GM19240 (cell line): ENCODE results near the gene OR4K13.

Source experiments
- DNase-seq: peaks from one replicate; pipeline ENCODE4 v3.0.0; 2011; ENCODE audit warnings: low spot score; ENCODE audit not compliant: insufficient read length

OR4K13 gene, protein sequence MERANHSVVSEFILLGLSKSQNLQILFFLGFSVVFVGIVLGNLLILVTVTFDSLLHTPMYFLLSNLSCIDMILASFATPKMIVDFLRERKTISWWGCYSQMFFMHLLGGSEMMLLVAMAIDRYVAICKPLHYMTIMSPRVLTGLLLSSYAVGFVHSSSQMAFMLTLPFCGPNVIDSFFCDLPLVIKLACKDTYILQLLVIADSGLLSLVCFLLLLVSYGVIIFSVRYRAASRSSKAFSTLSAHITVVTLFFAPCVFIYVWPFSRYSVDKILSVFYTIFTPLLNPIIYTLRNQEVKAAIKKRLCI

DNA sequence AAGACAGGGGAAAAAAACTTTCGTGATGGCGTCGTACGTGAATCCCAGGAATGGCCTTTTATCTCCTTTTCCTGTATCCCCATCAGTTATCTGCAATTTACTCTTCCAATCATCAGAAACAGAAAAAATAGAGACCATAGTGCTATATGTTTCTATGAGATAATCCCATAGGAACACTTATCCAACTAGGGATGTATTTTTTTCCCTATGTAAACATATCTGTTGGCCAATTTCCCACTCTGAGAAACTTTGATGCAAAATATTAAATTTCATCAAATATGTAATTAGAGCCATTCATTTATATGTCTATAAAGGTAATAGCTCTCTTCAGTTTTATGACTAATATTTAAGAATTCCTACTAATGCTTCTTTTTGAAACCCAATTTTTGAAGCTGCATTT, at the start of gene OR4K13:
Gene OR4K13, minus strand, starts transcription at position 101 of the 400 bp plus-strand sequence. CDS start 1,280 bp downstream, outside the sequence.
- DNase-seq: no peak

DNA sequence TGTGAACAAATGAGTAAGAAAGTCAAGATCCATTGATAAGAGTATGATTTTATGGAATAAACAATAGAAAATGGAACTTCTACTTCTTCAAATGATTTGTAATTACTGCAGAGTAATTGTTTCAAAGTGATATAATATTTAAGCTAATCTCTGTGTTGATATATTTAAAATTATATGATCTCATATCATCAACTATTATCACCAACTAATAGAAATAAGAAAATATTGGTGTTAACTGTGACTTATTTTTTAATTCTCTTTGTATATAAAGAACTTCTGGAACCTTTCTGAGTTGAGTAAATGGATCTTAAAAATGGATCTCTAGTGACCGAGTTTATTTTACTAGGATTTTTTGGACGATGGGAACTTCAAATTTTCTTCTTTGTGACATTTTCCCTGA, 23.9 kb upstream of the OR4K13 start, which contains the start of gene OR4L1:
Gene OR4L1, plus strand, starts transcription at position 301 of the 400 bp plus-strand sequence. Its CDS starts 0 bp downstream, at position 301.
- DNase-seq: no peak

DNA sequence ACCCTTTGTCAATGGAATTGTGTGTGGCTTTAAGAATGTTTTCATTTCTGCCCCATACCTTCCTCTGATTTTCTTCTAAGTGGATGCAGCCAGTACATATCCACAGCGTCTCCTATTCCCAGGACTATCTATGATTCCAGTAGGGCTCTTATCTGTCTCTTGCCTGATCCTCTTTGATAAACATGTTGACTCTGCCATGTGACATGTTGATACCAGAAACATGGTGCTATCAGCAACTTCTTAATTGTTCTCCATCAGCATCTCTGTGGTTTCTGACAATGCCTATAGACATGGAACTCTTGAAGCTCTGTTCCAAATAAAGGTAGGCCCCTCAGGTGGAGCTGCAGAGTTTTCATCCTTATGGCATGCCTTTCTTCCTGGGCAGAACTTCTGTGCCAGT, 12.4 kb upstream of the OR4K13 start:
- DNase-seq: no peak

DNA sequence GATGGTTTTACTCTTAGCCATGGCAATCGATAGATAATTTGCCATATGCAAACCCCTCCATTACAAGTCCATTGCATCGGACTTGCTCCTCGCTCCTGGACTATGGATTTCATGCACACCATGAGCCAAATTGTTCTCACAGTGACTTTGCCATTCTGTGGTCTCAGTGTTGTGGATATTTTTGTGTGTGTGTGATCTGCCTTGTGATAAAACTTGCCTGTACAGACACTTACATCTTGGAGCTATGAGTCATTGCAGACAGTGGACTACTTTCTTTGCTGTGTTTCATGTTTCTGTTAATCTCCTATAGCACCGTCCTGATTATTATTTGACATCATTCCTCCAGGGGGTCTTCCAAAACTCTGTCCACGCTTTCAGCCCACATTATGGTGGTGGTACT, 8.4 kb upstream of the OR4K13 start:
- DNase-seq: no peak

DNA sequence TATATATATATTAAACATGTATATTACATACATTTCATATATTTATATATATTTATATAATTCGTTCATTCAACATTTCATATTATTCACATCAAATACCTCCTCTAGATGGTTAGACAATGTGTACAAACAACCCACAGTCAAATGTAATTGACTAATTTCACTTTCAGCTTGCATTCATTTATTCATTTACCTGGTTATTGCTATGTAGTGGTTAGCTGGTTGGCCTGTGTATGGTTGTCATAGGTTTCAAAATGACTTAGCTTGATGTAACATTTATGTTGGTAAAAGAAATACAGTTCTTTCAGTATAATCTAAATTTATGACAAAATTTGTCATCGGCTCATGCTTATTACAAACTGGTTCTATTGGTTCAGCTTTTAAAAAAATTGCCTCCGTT, 389 bp downstream of the OR4K13 start:
- no peak for DNase-seq

DNA sequence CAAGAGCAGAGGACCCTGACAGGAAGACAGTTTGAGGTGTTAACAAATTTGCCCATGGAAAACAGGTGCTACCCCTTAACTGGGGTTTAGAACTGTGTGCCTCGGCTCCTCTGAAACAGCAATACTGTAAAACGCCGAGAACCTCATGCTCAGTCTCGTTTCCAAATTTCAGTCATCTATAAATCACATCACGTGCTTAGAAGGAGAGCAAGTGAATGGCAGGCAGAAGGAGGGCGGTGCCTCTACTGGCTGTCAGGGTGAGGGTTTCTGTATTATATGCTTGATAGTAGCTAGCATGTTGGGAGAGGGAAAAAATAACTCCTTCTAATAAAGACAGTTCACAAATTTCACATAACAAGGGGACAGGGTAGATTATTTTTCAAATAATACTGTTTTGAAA, 4.8 kb downstream of the OR4K13 start:
- no peak for DNase-seq

DNA sequence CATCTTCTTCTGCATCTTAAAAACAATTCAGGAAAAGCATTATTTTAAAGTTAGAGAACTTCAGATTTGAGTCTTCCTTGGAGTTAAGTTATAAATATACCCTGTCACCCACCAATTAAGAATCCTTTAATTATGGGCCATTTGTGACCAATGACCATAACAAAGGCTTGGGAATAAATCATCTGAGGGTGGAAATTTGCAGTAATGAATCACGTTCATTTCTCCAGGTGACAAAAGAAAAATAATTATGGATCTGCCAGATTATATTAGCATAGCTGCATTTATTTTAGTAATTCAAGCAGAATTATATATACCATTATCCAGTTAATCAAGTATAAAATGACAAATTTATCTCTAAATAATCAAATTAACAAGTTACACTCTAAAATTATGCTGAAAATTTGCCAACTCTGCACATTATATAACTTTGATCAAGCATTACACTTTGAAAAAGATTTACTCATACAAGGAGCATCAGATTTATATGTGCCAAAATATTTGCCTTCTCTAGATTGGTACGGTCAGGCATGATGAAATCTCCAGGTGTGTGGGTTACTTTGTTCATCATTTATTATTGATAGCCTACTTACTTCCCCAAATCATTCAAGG, 16.5 kb downstream of the OR4K13 start, which contains the start of gene OR4K14:
Gene OR4K14, minus strand, starts transcription at position 51 of the 609 bp plus-strand sequence. CDS start 4,114 bp downstream, outside the sequence.
- no peak for DNase-seq

DNA sequence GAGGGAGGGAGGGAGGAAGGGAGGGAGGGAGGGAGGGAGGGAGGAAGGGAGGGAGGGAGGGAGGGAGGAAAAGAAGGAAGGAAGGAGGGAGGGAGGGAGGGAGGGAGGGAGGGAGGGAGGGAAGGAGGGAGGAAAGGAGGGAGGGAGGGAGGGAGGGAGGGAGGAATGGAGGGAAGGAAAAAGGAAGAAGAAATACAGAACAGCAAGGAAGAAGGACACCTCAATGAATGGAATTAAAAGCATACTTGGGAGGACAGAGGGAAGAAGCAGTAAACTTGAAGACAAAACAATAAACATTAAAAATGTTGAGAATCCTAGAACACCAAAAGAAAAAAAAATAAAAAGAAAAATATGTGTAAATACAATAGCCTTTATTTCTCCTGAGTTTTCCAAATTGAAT, 27.7 kb downstream of the OR4K13 start:
- DNase-seq: no peak

DNA sequence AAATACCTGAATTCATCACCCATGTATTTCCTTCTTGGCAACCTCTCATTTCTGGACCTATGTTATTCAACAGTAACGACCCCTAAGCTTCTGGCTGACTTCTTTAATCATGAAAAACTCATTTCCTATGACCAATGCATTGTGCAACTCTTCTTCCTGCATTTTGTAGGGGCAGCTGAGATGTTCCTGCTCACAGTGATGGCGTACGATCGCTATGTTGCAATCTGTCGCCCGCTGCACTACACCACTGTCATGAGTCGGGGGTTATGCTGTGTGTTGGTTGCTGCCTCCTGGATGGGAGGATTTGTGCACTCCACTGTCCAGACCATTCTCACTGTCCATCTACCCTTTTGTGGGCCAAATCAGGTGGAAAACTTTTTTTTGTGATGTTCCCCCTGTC, 33.5 kb downstream of the OR4K13 start:
- no peak for DNase-seq

DNA sequence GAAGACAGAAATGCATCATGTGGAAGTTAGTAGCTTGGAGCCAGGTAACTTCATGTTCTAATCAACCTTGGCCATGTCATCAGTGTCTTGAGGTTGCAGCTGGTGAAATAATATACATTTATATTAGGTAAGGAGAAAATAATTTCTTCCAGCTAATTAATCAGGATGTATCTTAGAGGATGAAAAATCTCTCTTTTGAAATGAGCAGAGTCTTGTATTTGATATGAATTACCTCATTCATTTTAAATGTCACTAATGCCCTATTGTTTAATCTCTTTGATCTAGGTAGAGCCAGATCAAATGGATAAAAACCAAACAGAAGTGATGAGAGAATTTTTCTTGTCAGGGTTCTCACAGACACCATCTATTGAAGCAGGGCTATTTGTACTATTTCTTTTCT, 34.0 kb downstream of the OR4K13 start, which contains the start of gene OR4Q2:
Gene OR4Q2, plus strand, starts transcription at position 301 of the 400 bp plus-strand sequence.
- no peak for DNase-seq

DNA sequence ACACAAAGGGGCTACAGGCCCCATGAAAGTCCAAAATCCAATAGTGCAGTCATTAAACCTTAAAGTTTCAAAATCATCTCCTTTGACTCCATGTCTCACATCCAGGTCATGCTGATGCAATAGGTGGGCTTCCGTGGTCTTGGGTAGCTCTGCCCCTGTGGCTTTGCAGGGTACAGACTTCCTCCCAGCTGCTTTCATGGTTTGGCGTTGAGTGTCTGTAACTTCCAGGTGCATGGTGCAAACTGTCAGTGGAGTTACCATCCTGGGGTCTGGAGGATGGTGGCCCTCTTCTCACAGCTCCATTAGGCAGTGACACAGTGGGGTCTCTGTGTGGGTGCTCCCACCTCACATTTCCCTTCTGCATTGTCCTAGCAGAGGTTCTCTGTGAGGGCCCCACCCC, 42.4 kb downstream of the OR4K13 start:
- no peak for DNase-seq
